Tibial nerve (tissue), 4 donors: ENCODE measurements around the gene ARID4A. TPM values are rescaled to one million over a fixed set of nuclear protein-coding genes. Genes with fewer than 3 reads are reported as not detected.

ENCODE experiments used
- DNase-seq, 2 donors: peaks; one replicate each; pipeline ENCODE4 v3.0.0-alpha.2; 2019; ENCODE audit warnings: low spot score in 2 of 2
- H3K27ac ChIP-seq, 4 donors: fragments of 200-600 bp; sonication (generic) in 3 of 4; one replicate each; pipeline ENCODE4 v1.5.1; 2017 to 2019; ENCODE audit warnings: mild to moderate bottlenecking in 1 of 4
- H3K27me3 ChIP-seq, 2 donors: fragments of 200-600 bp; sonication (generic) in 1 of 2; one replicate each; pipeline versions ENCODE4 v1.5.1 to v1.6.0; 2017 to 2019
- H3K36me3 ChIP-seq, 3 donors: fragments of 200-600 bp; sonication (generic); one replicate each; pipeline ENCODE4 v1.5.1; 2018 to 2019
- H3K4me1 ChIP-seq, 4 donors: fragments of 200-600 bp; sonication (generic) in 3 of 4; one replicate each; pipeline ENCODE4 v1.5.1; 2017 to 2019
- H3K4me3 ChIP-seq, 4 donors: fragments of 200-600 bp; sonication (generic) in 3 of 4; one replicate each; pipeline ENCODE4 v1.5.1; 2017 to 2019; ENCODE audit warnings: mild to moderate bottlenecking in 1 of 4, moderate library complexity in 1 of 4
- H3K9me3 ChIP-seq, 4 donors: fragments of 200-600 bp; sonication (generic) in 3 of 4; one replicate each; pipeline ENCODE4 v1.5.1; 2017 to 2019
- CTCF ChIP-seq, 5 experiments: fragments of 200-600 bp in 3 of 5; fragments of 450-650 bp in 2 of 5; sonication (generic) in 3 of 5; IDR thresholded peaks; one replicate each; pipeline ENCODE4 v1.5.1; 2016 to 2019; ENCODE audit warnings: antibody characterized with exemption in 5 of 5, mild to moderate bottlenecking in 3 of 5, moderate library complexity in 2 of 5
- EP300 ChIP-seq, 2 donors: sonication (generic); formaldehyde crosslinking; IDR thresholded peaks; one replicate each; pipeline ENCODE4 v1.6.1; 2017; ENCODE audit warnings: antibody characterized with exemption in 2 of 2, mild to moderate bottlenecking in 1 of 2
- POLR2A ChIP-seq, 2 donors: fragments of 450-650 bp; IDR thresholded peaks; one replicate each; pipeline ENCODE4 v1.6.1; 2017; ENCODE audit warnings: antibody characterized with exemption in 2 of 2, mild to moderate bottlenecking in 2 of 2, moderate library complexity in 2 of 2
- WGBS, 2 donors: methylation state at CpG; one replicate each; pipeline ENCODE4 v1.1.5; 2018; 5-methylcytosine and 5-hydroxymethylcytosine counted together
- total RNA-seq, 4 donors: library from RNA; depleted of rRNA; stranded (reverse); fragments of >200 nt; gene quantifications; one replicate each; pipeline ENCODE4 v1.1.0, GENCODE V29; 2016

The ARID4A gene
- total RNA-seq, 4 donors from 2014 or later, result 20.4 to 45.7 (median 31.3) TPM

- no peaks in the 10 kb centered on the region for H3K4me1 ChIP-seq
- no peaks in the 10 kb centered on the region for H3K27me3 ChIP-seq
- no peak for DNase-seq
- H3K9me3 ChIP-seq, result no peaks in the 10 kb centered on the region
- H3K27ac ChIP-seq, result no peak overlapping the region
- H3K36me3 ChIP-seq, result peaks cover 0 to 76% (median 12%) of the 10 kb centered on the region in 3 donors
- TF ChIP-seq POLR2A (IDR thresholded peaks at IDR 0.05) (no peak), CTCF (IDR thresholded peaks at IDR 0.05) (no peak), EP300 (IDR thresholded peaks at IDR 0.05) (no peak)
- no peak overlapping the region for H3K4me3 ChIP-seq
- 96 to 97% methylated on average over 1 of the region's 1 CpG for WGBS, 2 donors
Measured at GRCh38 chr14:58368956-58369355, 70.6 kb downstream of the ARID4A start.

GRCh38 chr14:58376791-58377190 is 78.4 kb downstream of the ARID4A start:
- Histone ChIP-seq H3K36me3 (peaks cover 0 to 89% (median 0%) of the 10 kb centered on the region in 3 donors), H3K4me3 (no peak overlapping the region), H3K27ac (no peak overlapping the region), H3K9me3 (no peaks in the 10 kb centered on the region), H3K27me3 (no peaks in the 10 kb centered on the region), H3K4me1 (no peaks in the 10 kb centered on the region)
- no peak for DNase-seq
- TF ChIP-seq EP300 (IDR thresholded peaks at IDR 0.05), result no peak

- H3K27ac ChIP-seq, result no peak overlapping the region
- H3K27me3 ChIP-seq, result no peaks in the 10 kb centered on the region
- H3K36me3 ChIP-seq, result peaks cover 0 to 15% (median 0%) of the 10 kb centered on the region in 3 donors
- peaks cover 0 to 3% (median 0%) of the 10 kb centered on the region in 4 donors for H3K9me3 ChIP-seq
- no peak overlapping the region for H3K4me3 ChIP-seq
- 85 to 89% methylated on average over 2 of the region's 2 CpGs for whole genome bisulfite sequencing, 2 donors
- peaks cover 0 to 4% (median 0%) of the 10 kb centered on the region in 4 donors for H3K4me1 ChIP-seq
- TF ChIP-seq CTCF (IDR thresholded peaks at IDR 0.05) (no peak), EP300 (IDR thresholded peaks at IDR 0.05) (no peak), POLR2A (IDR thresholded peaks at IDR 0.05) (no peak)
- DNase-seq, result no peak
Measured at GRCh38 chr14:58390830-58391229, 92.5 kb downstream of the ARID4A start.

- H3K27ac ChIP-seq, result peak overlapping the region in 2 of 4 donors; percentile 85 to 87
Measured at GRCh38 chr14:58395562-58395811, 97.1 kb downstream of the ARID4A start.

GRCh38 chr14:58395812-58396788 is 97.7 kb downstream of the ARID4A start, which contains the start of gene TOMM20L:
TSS of gene TOMM20L (plus strand) at chr14:58395930. CDS start at chr14:58395958, 28 bp downstream.
- no peaks in the 10 kb centered on the region for H3K27me3 ChIP-seq
- TF ChIP-seq CTCF (IDR thresholded peaks at IDR 0.05) (peak; percentile 90 to 95 (median 94)), EP300 (IDR thresholded peaks at IDR 0.05) (peak in 1 of 2 donors; percentile 9), POLR2A (IDR thresholded peaks at IDR 0.05) (no peak)
- H3K9me3 ChIP-seq, result no peaks in the 10 kb centered on the region
- H3K4me3 ChIP-seq, result peak within 1 kb of the TSS; percentile 36 to 68 (median 56)
- H3K36me3 ChIP-seq, result no peaks in the 10 kb centered on the region
- peaks cover 0 to 13% (median 0%) of the 10 kb centered on the region in 4 donors for H3K4me1 ChIP-seq
- peak within 1 kb of the TSS in 3 of 4 donors; percentile 85 to 88 (median 87) for H3K27ac ChIP-seq
- peak in 1 of 2 donors; percentile 29 for DNase-seq
- 20 to 44% methylated on average over 15 to 40 of the region's 86 CpGs for WGBS, 2 donors

More at GRCh38 chr14:58395562-58395811, 97.1 kb downstream of the ARID4A start:
- Histone ChIP-seq H3K27me3 (no peaks in the 10 kb centered on the region), H3K4me3 (peak overlapping the region; percentile 18 to 68 (median 56)), H3K9me3 (no peaks in the 10 kb centered on the region), H3K36me3 (no peaks in the 10 kb centered on the region), H3K4me1 (peaks cover 0 to 13% (median 0%) of the 10 kb centered on the region in 4 donors)
- no peak for DNase-seq
- WGBS, 2 donors, result 11% methylated on average over 7 to 10 of the region's 10 CpGs
- no peak for TF ChIP-seq POLR2A (IDR thresholded peaks at IDR 0.05)
- no peak for TF ChIP-seq CTCF (IDR thresholded peaks at IDR 0.05)
- no peak for TF ChIP-seq EP300 (IDR thresholded peaks at IDR 0.05)
